Stomach (tissue), 9 donors: ENCODE data around the gene PUS3. TPM values are rescaled to one million over a fixed set of nuclear protein-coding genes. Genes with fewer than 3 reads are reported as not detected.
A peak's percentile ranks its signal among the peaks of the same experiment; 100 is the strongest.

ENCODE experiments used
- DNase-seq, 2 donors: peaks; one replicate each; pipeline versions ENCODE4 v3.0.0 to v3.0.0-alpha.2; 2013 to 2019
- H3K27ac ChIP-seq, 5 donors: fragments of 200-600 bp in 4 of 5; sonication (generic) in 4 of 5; one replicate each; pipeline ENCODE4 v1.5.1; 2013 to 2019; ENCODE audit warnings: mild to moderate bottlenecking in 1 of 5, moderate library complexity in 1 of 5
- H3K27me3 ChIP-seq, 3 donors: fragments of 200-600 bp; sonication (generic); one replicate each; pipeline ENCODE4 v1.5.1; 2017 to 2019; ENCODE audit warnings: mixed run types in 1 of 3
- H3K36me3 ChIP-seq, 4 donors: fragments of 200-600 bp; sonication (generic); 1 replicate in 3 of 4; 2 replicates in 1 of 4; pipeline ENCODE4 v1.5.1; 2016 to 2019
- H3K4me1 ChIP-seq, 4 donors: fragments of 200-600 bp; sonication (generic); one replicate each; pipeline ENCODE4 v1.5.1; 2016 to 2019
- H3K4me3 ChIP-seq, 4 donors: fragments of 200-600 bp; sonication (generic) in 3 of 4; one replicate each; pipeline ENCODE4 v1.5.1; 2016 to 2019; ENCODE audit warnings: mild to moderate bottlenecking in 1 of 4
- H3K9me3 ChIP-seq, 4 donors: fragments of 200-600 bp; sonication (generic); one replicate each; pipeline ENCODE4 v1.5.1; 2016 to 2019
- EP300 ChIP-seq: sonication (generic); formaldehyde crosslinking; IDR thresholded peaks from one replicate; pipeline ENCODE4 v1.6.1; 2017; ENCODE audit warnings: antibody characterized with exemption
- POLR2A ChIP-seq, 4 donors: fragments of 450-650 bp; IDR thresholded peaks; one replicate each; pipeline ENCODE4 v1.6.1; 2016; ENCODE audit warnings: antibody characterized with exemption in 4 of 4, control low read depth in 2 of 4, mild to moderate bottlenecking in 1 of 4, moderate library complexity in 1 of 4
- POLR2AphosphoS5 ChIP-seq, 3 donors: sonication (generic); formaldehyde crosslinking; IDR thresholded peaks; one replicate each; pipeline ENCODE4 v1.6.1; 2016; ENCODE audit warnings: antibody characterized with exemption in 3 of 3
- WGBS, 5 donors: extraction: QIAGEN DNeasy Blood & Tissue Kit in 3 of 5; methylation state at CpG; one replicate each; pipeline versions ENCODE4 v1.1.5 to v1.1.7; 2013 to 2018; 5-methylcytosine and 5-hydroxymethylcytosine counted together
- intact Hi-C: fragments of 100-400 bp; cut with DNase I; formaldehyde crosslinking; loops from one replicate; pipeline ENCODE4 v1.15.1; 2023; ENCODE audit warnings: low total_unique reads
- polyA plus RNA-seq, 3 donors: library from polyadenylated mRNA; stranded (reverse); fragments of 200-250 nt; gene quantifications; one replicate each; pipeline ENCODE4 v1.2.3, GENCODE V29; 2013
- total RNA-seq, 5 donors: library from RNA; depleted of rRNA; stranded (reverse); fragments of >200 nt; gene quantifications; one replicate each; pipeline versions ENCODE4 v1.1.0 to v1.2.3, GENCODE V29; 2014 to 2016
- TF ChIP-seq, protein P1 (sequence below), 7 experiments: fragments of 450-650 bp in 4 of 7; fragments of 200-600 bp in 3 of 7; sonication (generic) in 3 of 7; IDR thresholded peaks; one replicate each; pipeline ENCODE4 v1.5.1; 2016 to 2019; ENCODE audit warnings: antibody characterized with exemption in 7 of 7, control low read depth in 2 of 7, mild to moderate bottlenecking in 1 of 7
- donor health status: healthy with polysubstance abuse.
- donor health status: Bipolar disorder and iron deficiency.
- donor health status: healthy.

PUS3 gene
- total and polyA plus RNA-seq, 8 donors: 0.58 to 15.1 (median 9.2) TPM

DNA sequence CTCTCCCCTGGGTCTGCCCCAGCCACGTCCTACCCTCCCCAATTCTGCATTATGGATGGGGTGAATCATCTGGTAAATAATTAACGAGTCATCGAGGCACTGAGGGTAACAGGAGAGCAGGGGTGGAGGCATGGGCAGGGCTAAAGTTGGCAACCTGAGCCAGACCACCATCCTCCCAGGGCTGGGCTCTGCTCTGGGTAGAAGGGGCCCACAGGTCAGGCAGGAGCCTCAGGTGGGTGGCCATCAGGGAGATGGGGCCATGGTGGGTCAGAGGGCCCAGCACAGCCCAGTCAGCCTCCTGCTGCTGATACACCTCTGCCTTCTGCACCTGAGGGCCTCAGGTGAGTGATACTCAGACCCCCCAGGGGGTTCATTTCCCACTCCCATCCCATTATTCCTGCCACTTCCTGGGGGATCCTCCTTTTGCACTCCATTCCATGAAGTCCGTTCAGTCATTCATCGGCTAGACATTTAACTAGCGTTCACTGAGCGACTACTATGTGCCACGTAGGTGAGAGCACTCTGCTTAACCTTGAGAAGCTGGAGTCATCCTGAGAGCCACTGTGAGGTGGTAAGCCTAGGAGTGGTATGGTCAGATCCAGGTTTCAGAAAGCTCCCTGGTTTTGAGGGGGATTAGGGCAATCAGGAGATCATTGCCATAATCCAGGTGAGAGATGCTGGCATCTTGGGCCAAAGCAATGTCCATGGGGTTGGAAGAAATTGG lies 43.0 kb upstream of the PUS3 start, which contains the start of gene VSIG10L2:
VSIG10L2 (plus strand) TSS at position 248 of the 724 bp plus-strand sequence; CDS start at position 260, 12 bp downstream.
- no peaks in the 10 kb centered on the region for H3K9me3 ChIP-seq
- no peak for DNase-seq
- no peak within 1 kb of the TSS for H3K4me3 ChIP-seq
- H3K36me3 ChIP-seq: no peaks in the 10 kb centered on the region
- no peak for TF ChIP-seq EP300
- intact Hi-C loops: no loop called here
- H3K27ac ChIP-seq: no peak within 1 kb of the TSS
- H3K27me3 ChIP-seq: peaks cover 0 to 26% (median 0%) of the 10 kb centered on the region in 3 donors
- WGBS, 5 donors: 72 to 80% (median 78%) methylated on average over 8 of the region's 8 CpGs
- peaks cover 0 to 13% (median 5%) of the 10 kb centered on the region in 4 donors for H3K4me1 ChIP-seq

DNA sequence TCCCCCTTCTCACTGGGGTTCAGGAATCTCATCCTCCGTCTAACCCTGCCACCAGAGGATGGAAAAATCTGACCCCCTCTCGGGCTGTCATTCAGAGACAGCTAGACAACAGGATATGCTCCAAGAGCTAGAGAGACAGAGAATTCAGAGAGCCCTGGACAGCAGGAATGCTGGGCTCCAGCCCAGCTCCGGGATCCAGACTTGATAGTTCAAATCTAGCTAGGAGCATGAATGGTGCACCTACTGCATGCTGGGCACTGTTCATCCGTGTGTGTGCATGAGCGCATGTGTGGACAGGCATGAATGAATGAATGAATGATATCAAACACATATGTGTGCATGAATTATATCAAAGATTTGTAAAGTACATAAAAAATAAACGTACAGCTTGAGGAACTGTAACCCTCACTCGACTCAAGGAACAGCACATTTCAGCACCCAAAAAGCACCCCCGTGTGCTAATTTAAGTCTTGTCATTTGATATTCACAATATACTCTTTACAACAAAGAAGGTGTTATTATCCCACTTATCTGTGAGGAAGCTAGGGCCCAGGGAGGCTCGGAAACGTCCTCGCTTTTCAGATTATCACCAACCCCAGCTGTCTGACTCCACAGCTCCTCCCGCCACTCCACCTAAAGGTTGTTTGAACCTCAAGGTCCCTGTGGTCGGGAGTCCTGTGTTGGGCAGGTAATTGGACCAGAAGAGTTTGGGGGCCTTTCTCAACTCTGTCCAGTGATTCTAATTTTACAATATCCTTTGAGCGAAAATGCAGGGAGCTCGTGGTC lies 42.2 kb upstream of the PUS3 start:
- DNase-seq: no peak
- WGBS, 5 donors: 57 to 71% (median 64%) methylated on average over 15 of the region's 15 CpGs

DNA sequence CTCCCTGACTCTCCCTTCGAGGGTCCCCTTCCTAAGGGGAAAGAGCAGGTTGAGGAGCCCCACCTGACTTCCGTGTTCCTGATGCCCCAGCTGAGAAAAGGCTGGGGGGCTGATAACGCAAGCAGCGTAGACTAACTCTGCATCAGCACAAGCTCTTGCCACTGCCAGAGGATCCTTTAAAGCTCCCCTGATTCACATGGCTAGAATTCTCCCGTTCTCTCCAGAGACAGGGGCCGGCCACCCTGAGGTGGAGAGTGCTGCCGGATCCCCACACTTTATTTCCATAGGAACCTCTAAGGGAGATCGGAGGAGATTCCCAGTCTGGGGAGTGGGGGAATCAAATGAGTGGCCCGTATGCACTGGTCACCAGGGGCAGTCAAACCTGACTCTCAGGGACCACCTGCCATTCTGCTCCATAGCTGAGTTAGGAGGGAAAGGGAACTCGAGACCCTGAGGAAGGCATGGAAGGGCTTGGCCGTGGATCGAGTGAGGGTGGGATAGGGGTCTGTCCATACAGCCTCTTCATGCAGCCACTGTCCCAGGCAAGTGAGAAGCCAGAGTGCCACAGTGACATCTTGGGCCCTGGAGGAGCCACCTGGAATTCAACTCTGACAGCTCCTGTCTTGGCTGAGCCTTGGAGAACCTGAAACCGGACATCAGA lies 41.5 kb upstream of the PUS3 start:
- WGBS, 5 donors: 78 to 84% (median 80%) methylated on average over 13 of the region's 13 CpGs
- Histone ChIP-seq H3K27ac (no peak overlapping the region), H3K4me1 (peaks cover 0 to 6% (median 3%) of the 10 kb centered on the region in 4 donors), H3K27me3 (peaks cover 0 to 26% (median 0%) of the 10 kb centered on the region in 3 donors), H3K9me3 (no peaks in the 10 kb centered on the region), H3K4me3 (no peak overlapping the region), H3K36me3 (no peaks in the 10 kb centered on the region)
- TF ChIP-seq, protein P1, sequence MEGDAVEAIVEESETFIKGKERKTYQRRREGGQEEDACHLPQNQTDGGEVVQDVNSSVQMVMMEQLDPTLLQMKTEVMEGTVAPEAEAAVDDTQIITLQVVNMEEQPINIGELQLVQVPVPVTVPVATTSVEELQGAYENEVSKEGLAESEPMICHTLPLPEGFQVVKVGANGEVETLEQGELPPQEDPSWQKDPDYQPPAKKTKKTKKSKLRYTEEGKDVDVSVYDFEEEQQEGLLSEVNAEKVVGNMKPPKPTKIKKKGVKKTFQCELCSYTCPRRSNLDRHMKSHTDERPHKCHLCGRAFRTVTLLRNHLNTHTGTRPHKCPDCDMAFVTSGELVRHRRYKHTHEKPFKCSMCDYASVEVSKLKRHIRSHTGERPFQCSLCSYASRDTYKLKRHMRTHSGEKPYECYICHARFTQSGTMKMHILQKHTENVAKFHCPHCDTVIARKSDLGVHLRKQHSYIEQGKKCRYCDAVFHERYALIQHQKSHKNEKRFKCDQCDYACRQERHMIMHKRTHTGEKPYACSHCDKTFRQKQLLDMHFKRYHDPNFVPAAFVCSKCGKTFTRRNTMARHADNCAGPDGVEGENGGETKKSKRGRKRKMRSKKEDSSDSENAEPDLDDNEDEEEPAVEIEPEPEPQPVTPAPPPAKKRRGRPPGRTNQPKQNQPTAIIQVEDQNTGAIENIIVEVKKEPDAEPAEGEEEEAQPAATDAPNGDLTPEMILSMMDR (IDR thresholded peaks at IDR 0.05): no peak
- TF ChIP-seq EP300: no peak
- no peak for TF ChIP-seq POLR2A (IDR thresholded peaks at IDR 0.05)
- TF ChIP-seq POLR2AphosphoS5 (IDR thresholded peaks at IDR 0.05): no peak
- peak in 1 of 2 donors; percentile 15 for DNase-seq
- intact Hi-C loops: loop anchor here (5.0 kb wide), 1 partner anchor 253 kb away; no protein-coding TSS in a partner anchor

More for the DNA sequence above, 42.2 kb upstream of the PUS3 start:
- Histone ChIP-seq H3K9me3 (no peaks in the 10 kb centered on the region), H3K27me3 (peaks cover 0 to 26% (median 0%) of the 10 kb centered on the region in 3 donors), H3K36me3 (no peaks in the 10 kb centered on the region), H3K4me1 (peaks cover 0 to 6% (median 3%) of the 10 kb centered on the region in 4 donors), H3K4me3 (no peak overlapping the region), H3K27ac (no peak overlapping the region)
- TF ChIP-seq, protein P1 (IDR thresholded peaks at IDR 0.05): no peak
- TF ChIP-seq EP300: no peak
- TF ChIP-seq POLR2A (IDR thresholded peaks at IDR 0.05): no peak
- TF ChIP-seq POLR2AphosphoS5 (IDR thresholded peaks at IDR 0.05): no peak
- intact Hi-C loops: no loop called here

DNA sequence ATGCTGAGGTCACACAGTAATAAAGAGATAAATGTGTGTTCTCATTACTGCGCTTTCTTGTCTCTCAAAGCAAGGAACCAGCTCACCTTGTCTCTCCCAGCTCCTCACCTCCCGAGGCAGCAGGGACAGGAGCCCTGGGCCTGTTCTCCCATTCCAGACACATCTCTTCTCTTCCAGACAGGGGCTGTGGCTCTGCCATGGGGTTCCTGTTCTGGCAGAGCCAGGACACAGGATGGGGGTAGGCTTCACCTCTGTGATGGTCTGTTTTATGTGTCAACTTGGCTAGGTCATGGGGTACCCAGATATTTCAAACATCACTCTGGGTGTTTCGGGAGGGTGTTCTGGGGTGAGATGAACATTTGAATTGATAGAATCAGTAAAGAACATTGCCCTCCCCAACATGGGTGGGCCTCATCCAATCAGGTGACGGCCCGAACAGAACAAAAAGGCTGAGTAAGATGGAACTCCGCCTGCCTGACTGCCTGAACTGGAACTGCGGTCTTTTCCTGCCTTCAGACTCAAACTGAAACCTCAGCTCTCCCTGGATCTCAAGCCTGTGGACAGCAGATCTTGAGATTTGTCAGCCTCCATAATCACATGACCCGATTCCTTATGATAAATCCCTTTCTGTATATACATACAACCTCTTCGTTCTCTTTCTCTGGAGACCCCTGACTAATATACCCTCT lies 40.8 kb upstream of the PUS3 start:
- no peak overlapping the region for H3K27ac ChIP-seq
- no peaks in the 10 kb centered on the region for H3K9me3 ChIP-seq
- H3K4me1 ChIP-seq: peaks cover 0 to 6% (median 3%) of the 10 kb centered on the region in 4 donors
- 84 to 93% (median 90%) methylated on average over 9 of the region's 9 CpGs for WGBS, 5 donors
- DNase-seq: peak in 1 of 2 donors; percentile 15
- intact Hi-C loops: loop anchor here (5.0 kb wide), 1 partner anchor 253 kb away; no protein-coding TSS in a partner anchor
- TF ChIP-seq POLR2A (IDR thresholded peaks at IDR 0.05): no peak
- TF ChIP-seq, protein P1 (IDR thresholded peaks at IDR 0.05): no peak
- peaks cover 0 to 26% (median 0%) of the 10 kb centered on the region in 3 donors for H3K27me3 ChIP-seq
- H3K4me3 ChIP-seq: no peak overlapping the region
- no peaks in the 10 kb centered on the region for H3K36me3 ChIP-seq
